NT2/D1 (cell line): ENCODE data around the gene RNF19B.

Experiments used
- SUZ12 ChIP-seq: IDR thresholded peaks from 2 replicates; pipeline ENCODE4 v1.6.1; 2011; ENCODE audit not compliant: insufficient read length, insufficient read depth; ENCODE audit errors: extremely low read depth
- YY1 ChIP-seq: IDR thresholded peaks from 2 replicates; pipeline ENCODE4 v1.6.1; 2011; ENCODE audit not compliant: insufficient read length, insufficient read depth

GRCh38 chr1:32972814-32973428 is 8.3 kb upstream of the RNF19B start:
- no peak for TF ChIP-seq YY1
- no peak for TF ChIP-seq SUZ12
